Right kidney (tissue), 1 donor: ENCODE measurements around the gene SORCS3.

Experiments used
- DNase-seq: peaks from one replicate; pipeline ENCODE4 v3.0.0-alpha.2; 2016

The SORCS3 gene

DNA sequence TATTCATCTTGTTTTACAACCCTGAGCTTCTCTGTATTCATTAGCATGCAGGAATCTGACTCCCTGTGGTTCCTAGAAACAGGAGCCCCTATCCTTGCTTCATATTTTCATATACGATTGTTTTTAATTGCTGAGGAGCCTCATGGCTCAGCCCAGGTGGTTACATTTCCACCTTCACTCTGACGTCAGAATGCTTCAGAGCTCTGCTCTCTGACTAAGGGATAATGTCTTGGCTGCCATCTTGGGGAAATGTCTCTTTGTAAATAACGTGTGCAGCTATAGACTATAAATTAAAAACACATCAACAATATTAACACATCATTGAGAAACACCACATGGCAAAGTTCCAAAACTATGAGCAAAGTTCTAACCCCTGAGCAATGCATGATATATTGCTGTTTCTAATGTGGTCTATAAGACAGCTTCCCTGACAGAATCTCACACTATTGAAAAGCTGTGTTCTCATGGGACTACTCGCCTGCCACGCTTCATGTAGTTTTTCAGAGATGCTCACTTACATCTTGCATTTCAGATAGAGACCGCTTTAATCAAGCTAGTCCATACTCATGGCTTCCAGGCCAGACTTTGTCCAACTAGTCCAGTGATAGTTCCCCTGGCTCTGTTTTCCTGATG lies 227.0 kb downstream of the SORCS3 start:
- DNase-seq = no peak

DNA sequence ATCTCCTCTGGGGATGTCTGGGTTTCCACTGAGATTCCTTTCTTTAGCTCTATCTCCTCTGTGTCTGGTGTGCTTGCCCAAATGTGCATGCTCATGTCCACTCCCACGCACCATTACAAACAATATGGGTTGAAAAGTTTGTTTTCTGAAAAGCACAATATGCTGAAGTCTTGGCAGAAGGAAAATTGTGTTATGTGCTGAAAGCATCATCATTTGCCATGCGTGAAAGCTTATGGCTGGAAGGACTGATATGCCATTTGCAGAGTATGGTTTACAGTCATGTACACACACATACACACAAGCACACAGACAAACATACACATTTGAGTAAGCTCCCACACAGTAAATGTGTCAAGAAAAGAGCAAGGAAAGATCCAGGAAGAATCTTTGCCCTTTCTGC lies 231.6 kb downstream of the SORCS3 start:
- DNase-seq = no peak

DNA sequence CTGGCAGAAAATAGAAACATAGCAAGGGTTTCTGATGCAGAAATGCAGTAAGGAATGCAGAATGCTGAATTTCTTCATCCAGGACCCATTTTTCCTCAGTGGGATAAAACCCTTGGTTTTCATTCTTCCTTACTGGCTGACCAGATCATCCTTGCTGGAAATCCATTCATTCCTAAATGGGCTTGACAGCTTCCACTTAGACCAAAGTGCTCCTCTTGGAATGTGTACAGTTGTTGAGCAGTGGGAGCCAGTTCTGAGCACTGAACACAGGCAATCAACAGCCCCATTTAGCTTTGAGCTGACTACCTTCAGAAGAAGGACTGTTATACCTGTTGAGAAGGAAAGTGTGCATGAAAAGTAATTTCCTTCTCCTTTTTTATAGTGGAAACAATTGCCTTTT lies 232.1 kb downstream of the SORCS3 start:
- DNase-seq = no peak

DNA sequence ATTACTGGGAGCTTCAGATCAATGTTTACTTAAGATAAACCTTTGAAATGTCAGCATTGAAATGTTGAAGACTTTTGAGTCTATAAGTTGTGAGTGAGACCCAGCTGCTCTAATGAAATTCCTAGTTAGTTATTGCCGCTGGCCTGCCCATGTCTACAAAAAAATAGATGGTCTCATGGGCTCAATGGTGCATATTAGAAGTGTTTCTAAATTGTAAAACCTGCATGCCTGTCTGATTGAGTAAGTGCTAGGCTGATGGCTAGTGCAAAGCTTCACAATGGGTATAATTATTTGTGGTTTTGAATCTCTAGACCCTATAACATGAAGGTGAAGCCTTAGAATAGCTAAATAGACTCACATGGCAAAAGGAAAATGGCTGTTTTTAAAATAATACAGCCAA lies 234.5 kb downstream of the SORCS3 start:
- no peak for DNase-seq

DNA sequence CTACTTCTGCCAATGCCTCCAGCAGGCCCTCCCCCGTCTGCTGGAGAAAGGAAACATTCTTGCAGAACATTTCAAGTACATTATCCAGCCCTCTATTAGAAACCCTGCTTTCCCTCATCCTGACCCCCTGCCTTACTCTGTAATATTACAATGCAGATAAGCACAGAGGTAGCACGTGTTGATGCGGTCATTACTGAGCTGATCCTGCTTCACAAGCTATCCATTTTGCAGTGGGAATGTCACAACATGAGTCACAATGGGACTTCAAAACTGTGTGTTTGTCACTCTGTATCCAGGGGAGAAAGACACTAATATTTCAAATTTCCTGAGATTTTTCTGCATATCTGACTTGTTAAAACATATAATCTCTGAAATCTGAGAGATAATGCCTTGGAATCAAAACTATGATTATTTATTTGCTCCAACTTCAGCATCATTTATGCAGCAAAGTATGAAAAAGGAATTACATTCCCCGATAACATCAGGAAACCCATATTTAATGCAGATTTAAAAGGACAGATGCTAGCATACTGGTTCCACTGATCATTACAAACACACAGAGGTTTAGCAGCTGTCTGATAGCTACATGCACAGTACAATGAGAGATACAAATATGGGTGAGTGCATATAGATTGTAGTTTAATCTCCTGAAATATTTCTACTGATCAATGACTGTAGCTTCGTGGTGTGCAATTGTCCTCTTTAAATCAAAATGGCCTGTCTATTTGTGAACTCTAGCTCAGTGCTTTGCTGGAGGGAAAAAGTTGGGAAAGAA lies 239.7 kb downstream of the SORCS3 start:
- no peak for DNase-seq

DNA sequence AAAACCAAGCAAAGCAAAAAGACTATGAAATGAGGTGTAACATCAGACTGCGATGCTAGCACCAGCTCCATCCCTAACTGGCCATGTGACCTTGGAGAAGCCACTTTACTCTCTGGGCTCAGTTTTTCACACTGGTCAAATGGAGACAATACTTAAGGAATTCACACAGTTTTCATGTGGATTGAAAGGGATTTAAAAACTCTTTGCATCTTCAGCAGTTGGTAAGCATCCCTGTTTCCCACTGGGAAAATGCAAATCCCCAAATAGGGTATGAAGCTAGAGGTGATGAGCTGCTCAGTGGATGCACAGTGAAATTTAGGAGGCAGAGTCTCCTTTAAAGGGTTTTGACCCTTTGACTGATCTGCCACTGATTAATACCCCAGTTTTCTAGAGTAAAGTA lies 240.7 kb downstream of the SORCS3 start:
- DNase-seq = no peak

DNA sequence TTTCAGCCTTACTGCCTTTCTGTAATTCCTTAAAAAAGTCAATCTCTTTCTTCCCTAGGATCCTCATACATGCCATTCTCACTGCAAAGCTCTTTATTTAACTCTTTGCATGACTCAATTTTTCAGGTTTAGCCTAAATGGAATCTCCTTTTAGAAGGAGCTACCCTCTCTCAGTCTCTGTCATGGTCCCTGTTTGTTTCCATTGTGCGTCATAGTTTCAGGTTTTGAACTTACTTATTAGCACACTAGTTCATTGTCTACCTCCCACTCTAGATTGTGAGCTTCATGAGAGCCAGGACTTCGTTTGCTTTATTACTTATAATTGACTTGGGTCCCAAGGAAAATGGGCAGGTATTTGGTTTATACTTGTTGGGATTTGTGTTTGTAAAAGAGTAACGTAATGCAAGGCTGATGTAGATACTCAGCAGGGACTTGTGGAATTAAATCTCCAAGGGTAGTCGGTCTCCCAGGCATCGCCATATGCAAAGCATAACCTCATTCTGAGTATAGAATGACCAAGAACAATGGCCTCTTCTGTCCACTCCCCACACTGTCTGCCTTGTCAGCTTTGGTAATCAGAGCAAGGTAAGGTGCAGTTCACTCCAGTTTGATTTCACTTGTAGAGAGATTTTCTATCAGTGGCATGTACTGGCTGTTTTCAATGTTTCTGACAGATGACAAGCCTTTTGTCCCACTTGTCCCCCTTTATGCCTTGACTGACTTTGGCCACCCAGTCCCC lies 252.0 kb downstream of the SORCS3 start:
- no peak for DNase-seq

DNA sequence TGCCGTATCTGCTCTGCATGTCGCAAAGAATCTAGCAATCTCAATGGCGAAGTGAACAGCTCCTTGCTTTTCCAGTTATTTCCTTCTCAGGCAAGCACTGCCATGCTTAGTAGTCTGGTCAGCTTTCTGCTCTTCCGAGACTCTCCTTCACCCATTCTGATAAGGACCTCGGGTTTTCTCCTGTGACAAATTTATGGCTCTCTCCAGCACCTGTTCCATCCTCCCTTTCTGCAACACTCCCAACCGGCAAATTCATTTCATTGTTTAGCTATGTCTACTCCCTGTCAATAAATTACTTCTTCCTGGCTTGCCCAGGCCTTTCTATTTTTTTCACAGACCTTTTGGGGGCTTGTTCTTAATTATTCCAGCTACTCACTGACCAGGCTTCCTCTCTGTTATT lies 252.6 kb downstream of the SORCS3 start:
- no peak for DNase-seq

DNA sequence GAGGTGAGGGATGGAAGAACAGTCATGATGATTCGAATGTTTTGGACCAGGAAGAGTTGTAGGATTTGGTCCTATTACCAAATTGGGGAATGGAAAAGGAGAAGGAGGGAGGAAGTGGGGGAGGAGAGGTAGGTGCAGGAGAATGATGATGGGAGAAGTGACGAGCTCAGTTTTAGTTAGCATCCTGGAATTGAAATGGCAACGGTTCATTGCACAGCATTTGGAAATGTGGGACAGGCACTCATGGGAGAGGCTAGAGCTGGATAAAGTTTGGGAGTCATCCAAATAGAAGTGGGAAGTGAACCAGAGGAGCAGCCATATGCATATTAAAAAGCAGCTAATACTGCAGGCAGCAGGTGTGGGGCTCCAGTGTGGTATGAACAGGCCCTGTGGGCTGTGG lies 253.6 kb downstream of the SORCS3 start:
- no peak for DNase-seq

DNA sequence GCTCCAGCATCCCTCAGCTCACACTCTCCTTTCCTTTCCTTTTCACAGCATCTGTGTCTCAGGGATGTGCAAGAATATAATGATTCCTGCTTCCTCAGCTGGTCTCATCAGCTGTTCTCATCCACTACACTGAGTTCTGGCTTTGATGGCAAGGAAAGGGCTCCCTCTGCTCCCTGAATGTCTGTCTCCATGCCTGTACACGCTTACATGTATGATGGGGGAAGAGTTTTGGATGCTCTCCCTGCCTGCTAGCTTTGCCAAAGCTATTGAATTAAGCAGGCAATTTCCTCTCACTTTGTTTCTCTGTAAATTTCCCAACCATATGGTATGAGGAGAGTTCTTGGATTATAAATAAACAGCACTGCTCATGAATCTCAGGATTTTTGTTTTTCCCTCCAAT lies 254.5 kb downstream of the SORCS3 start:
- DNase-seq = no peak

DNA sequence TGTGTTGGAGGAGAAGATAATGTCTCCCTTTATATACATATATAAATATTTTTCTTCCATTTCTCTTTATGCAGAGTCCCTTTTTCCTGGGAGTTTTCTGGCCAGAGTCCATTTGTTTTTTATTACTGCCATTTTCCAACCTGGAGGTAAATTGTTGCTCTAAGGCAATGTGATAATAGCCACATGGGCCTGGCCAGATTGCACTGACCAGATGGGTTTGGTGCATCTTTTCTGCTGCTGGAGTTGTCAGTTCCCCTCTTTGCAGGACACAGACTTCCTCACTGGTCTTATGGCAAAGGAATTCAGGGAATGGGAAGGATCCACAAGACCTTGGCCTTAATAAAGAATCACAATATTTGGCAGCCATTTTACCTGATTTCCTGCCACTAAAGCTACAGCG lies 254.9 kb downstream of the SORCS3 start:
- no peak for DNase-seq

DNA sequence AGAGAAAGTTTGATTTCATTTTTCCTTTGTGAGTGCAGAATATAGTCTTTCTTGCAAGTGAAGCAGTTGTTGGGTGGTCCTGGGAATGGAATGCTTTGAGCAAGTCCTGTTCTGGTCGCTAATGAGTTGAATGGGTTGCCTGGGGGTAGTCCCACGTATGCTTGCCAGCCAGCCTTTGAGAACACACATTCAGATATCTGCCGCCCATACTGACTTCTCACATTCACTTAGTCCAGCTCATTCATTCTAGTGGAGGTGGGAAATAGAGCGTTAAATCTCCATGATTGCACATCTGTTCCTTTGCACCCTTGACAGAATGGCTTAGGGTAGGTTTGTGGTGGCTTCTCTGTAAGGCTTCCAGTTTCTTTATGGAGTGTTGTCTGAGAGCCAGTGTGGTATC lies 256.6 kb downstream of the SORCS3 start:
- no peak for DNase-seq

DNA sequence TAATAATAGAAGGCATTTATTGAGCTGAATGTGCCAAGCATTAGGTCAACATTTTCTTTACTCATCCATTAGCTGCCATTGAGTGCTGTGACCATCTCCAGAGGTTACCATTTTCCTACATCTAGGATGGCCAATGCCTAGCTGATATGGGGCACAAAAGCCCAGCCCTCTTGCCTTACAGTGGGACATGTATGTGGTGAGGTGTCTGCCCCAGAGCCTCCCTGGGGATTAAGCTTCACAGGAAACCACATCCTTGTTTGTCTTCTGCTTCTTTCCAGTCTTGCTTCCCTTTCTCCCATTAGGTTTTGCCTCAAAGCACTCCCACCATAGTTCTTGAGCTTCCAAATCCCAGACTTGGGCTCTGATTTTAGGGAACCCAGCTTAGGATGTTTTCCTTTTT lies 258.7 kb downstream of the SORCS3 start:
- no peak for DNase-seq

DNA sequence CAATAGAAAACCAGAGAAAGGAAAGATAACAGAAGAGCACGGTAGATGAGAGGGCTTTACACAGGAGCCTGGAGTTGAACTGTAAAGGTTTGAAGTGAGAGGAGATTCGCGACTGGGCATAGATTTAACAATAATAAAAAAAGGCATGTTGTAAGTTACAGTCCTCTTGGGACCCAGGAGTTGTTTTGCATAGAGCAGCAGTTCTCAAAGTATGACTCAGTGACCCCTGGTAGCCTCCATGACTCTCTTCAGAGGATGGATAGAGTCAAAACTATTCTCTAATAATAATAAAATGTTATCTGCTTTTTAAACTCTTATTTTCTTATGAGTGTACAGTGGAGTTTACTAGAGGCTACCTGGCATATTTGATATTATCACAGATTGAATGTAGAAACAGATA lies 262.3 kb downstream of the SORCS3 start:
- no peak for DNase-seq

DNA sequence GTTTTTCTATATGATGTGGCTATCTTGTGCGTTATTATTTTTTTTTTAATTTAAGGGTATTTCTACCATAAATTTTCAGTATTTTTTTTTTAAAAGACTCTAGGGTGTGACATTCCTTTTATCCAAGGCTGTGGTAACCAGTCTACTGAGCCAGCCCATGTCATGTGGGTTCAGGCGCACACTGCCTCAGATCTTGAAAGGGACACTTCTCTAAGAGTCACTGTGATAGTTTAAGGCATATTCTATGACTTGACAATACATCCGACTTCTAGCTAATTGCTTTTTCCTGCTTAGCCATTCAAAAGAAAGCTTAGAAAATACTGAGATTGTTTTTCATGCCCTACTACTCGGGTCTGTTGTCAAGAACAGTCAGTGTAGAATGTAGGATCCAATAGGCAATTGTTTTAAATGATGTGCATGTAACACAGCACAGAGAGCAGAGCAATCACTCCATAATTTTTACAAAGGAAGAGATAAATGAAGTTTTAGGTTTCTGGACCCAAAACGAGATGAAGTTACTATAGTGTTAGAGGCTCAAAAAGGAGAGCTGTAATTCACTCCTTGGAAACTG lies 263.7 kb downstream of the SORCS3 start:
- no peak for DNase-seq

DNA sequence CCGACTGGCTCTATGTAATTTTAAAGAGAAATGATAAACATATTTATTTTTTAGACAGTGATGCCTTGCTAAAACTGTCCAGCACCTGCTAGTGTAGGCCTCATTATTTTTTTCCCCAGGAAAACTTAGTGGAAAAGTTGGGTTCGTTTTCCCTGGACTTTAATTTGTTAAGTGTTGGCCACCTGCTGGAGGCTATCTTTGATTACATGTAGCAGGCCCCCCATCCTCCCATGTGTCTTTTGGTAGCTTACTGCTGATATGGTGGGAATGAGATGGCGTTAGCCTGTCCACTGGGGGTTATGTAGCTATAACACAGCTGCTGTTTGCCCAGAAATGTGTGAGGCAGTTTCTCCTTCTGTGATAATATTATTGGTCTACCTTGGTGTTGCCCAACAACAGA lies 265.0 kb downstream of the SORCS3 start:
- no peak for DNase-seq

DNA sequence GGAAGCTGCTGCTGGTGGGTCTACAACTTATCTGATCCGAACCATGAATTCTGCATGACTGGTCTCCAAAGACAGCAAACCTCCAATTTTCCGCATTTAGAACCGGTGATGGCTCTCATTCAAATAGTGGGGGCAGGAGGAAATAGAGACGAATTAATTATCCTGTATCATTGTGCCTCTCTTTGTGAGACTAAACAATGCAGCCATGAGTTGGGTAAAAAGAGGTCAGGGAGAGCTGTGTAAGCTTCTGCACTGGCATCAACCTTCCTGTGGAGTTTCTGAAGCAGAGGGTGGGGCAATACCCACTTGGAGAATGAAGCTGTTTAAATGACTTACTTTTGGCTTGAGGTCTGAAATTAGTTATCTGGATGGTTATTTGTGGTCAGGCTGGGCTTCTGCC lies 266.4 kb downstream of the SORCS3 start:
- DNase-seq = no peak

DNA sequence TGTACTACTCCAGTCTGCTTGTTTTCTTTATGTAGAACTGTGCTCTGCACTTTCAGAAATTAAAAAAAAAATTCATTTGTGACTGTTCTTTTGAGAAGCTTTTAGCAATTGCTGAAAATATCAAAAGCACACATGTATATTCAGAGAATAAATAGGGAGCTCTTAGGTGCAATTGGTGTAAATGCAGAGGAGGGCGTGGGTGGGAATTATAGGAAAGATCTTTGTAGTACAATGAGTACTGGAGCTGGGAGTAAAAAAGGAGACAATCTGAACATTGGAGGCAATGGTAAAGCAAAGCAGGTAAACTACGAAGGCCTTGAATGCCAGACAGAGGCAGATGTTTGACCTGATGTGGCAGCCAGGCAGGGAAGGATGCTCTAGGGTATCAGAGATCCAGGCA lies 267.5 kb downstream of the SORCS3 start:
- DNase-seq = no peak

DNA sequence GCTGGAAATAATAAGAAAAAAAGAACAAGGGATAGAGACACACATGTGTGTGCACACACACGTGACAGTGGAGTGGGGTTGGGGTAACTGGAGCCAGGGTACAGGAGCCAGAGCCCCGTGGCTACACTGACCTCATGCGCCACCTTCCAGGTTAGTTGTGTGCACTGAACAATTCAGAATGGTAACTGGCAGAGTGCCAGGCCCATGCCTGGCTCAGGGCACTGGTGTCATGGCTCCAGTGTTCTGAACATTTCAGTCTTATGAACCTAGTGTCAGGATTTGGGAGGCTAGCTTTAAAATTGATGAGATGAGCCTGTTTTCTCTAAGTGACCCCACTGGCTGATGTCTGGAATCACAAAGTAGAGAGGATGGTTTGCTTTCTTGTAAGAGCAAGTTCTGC lies 269.6 kb downstream of the SORCS3 start:
- DNase-seq = no peak

DNA sequence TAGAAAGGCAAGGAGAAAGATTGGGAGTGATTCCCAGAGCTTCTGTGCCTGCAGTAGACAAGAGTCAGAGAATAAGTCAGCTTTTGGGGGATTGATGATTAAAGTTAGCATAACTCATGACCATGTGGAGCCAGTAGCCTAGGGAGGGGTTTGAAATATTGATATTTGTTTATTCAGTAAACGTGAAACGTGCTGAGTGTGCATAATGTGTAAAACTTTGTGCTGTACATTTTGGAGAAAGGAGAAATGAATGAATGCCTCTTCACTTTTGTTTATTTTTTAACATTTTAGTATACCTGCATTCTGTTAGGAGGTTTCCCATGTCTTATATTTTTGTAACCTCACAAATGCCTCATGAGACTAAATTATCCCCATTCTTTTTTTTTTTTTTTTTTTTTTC lies 272.3 kb downstream of the SORCS3 start:
- DNase-seq = no peak

DNA sequence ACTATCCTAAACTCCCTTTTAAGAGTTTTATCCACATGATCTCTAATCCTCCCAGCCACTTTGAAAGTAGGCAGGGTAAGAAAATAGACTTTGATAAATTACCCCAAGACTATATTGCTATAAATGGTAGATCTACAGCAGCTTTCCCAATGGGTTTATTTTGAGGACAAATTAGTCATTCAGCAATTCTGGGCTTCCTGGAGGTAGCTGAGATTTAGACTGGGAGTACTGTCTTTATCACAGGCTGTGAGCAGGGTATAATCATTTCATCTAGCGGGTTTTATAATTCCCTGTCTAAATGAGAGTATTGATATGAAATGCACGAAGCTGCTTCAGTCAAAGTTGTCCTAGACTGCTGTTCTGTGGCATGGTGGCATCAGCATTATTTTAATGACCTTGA lies 279.4 kb downstream of the SORCS3 start:
- DNase-seq = no peak

DNA sequence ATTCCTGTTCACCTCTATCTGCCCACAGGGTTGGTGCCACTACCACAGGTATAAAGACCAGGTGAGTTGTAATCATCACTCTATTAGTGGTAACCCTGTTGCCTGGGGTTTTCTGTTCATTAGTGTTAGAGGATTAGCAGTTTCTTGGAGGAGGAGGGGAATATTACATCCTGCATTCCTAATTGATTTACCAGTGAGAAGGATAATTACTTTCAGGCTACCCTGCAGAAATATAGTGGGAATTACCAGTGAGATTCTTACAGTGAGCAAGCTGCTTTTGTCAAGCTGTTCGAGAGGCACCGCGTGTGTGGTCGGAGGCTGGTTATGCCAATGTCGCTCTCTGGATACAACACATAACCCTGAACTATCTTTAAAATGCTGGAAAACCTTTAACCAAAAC lies 280.7 kb downstream of the SORCS3 start:
- DNase-seq = no peak

DNA sequence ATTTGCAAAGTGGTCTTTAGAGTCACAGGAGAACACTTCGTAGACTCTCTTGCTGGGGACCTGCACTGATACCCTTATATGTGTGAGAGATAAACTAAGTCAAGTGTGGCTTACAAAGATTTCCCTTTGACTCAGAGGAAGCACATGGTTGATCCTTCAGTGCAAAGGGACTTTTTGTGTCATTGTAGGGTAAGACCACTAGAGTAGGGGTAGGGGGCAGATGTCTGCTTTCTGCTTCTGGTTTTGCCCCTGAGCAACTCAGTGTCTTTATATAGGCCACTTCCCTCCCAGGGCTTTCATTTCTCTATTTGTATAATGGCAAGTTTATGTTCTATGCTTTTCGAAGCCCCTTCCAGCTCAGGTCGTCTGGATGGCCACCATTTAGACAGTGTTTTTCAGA lies 281.7 kb downstream of the SORCS3 start:
- no peak for DNase-seq
